HAP-1 (cell line): ENCODE data around the gene CCDC85C.
"Not testable (repeated sequence)": the region's sequence is repeated elsewhere in the genome, so short reads cannot be mapped to it uniquely, and the experiment has no call there.

Experiments used
- DNase-seq, 2 experiments: peaks; one replicate each; pipeline ENCODE4 v3.0.0-alpha.2; 2016 to 2020; ENCODE audit warnings: low spot score in 2 of 2
- H3K27me3 ChIP-seq: fragments of 250-450 bp; sonication (Bioruptor Pico); 2 replicates; pipeline ENCODE4 v1.5.1; 2020; ENCODE audit warnings: low read depth, mild to moderate bottlenecking, moderate library complexity
- H3K36me3 ChIP-seq: fragments of 250-450 bp; sonication (Bioruptor Pico); replicated peaks from 2 replicates; pipeline ENCODE4 v1.5.1; 2020; ENCODE audit warnings: mild to moderate bottlenecking
- H3K4me1 ChIP-seq: fragments of 250-450 bp; sonication (Bioruptor Pico); 2 replicates; pipeline ENCODE4 v1.5.1; 2020; ENCODE audit warnings: mild to moderate bottlenecking
- H3K4me3 ChIP-seq: fragments of 250-450 bp; sonication (Bioruptor Pico); 2 replicates; pipeline ENCODE4 v1.5.1; 2020; ENCODE audit warnings: mild to moderate bottlenecking, moderate library complexity
- H3K9me3 ChIP-seq: fragments of 250-450 bp; sonication (Bioruptor Pico); 2 replicates; pipeline ENCODE4 v1.5.1; 2020; ENCODE audit warnings: mild to moderate bottlenecking, moderate library complexity
- in situ Hi-C: fragments of 300-500 bp; cut with MboI; formaldehyde crosslinking; loops from 3 replicates; pipeline ENCODE4 v1.14.3; 2020; ENCODE audit warnings: low sequenced_read_pairs, inconsistent platforms, mixed read lengths

CCDC85C gene

DNA sequence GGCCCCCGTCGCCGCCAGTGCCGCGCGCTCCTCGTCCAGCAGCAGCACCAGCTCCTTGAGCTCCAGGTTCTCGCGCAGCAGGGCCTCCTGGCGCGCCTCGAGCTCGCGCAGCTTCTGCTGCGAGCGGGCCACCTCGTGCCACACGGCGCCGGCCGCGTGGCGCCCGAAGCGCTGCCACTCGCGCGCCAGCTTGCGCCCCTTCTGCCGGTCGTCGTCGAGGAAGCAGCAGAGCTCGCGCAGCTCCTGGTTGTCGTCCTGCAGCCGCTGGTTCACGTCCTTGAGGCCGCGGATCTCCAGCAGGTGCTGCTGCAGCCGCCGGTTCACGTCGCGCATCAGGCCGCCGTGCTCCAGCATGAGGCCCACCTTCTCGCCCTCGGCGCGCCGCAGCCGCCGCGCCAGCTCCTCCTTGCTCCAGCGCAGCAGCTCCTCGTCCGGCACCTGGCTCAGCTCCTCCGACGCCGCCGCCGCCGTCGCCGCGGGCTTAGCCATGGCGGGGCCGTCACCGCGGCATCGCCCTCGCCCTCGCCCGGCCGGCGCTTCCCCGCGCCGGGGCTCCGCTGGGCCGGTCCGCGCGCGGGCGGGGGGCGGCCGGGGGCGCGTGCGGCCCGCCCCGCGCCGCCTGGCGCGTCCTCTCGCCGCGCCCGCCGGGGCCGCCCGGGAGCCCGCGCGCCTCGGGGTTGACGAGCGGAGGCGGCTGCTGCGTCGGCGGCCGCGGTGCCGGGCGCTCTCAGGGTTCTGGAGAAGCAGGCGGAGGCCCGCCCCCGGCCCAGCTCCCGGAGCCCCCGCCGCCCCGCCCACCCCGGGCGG, at the start of gene CCDC85C:
CCDC85C (minus strand) TSS at position 737 of the 807 bp plus-strand sequence; CDS start at position 489, 248 bp downstream.
- Histone ChIP-seq H3K27me3 (no peaks in the 10 kb centered on the region), H3K4me3 (peak within 1 kb of the TSS; percentile 76), H3K4me1 (peaks cover 30% of the 10 kb centered on the region), H3K36me3 (peaks cover 6% of the 10 kb centered on the region; the same call in 1 of the 2 replicates), H3K9me3 (no peaks in the 10 kb centered on the region)
- in situ Hi-C loops: no loop called here
- DNase-seq: peak in 1 of 2 experiments; percentile 50

DNA sequence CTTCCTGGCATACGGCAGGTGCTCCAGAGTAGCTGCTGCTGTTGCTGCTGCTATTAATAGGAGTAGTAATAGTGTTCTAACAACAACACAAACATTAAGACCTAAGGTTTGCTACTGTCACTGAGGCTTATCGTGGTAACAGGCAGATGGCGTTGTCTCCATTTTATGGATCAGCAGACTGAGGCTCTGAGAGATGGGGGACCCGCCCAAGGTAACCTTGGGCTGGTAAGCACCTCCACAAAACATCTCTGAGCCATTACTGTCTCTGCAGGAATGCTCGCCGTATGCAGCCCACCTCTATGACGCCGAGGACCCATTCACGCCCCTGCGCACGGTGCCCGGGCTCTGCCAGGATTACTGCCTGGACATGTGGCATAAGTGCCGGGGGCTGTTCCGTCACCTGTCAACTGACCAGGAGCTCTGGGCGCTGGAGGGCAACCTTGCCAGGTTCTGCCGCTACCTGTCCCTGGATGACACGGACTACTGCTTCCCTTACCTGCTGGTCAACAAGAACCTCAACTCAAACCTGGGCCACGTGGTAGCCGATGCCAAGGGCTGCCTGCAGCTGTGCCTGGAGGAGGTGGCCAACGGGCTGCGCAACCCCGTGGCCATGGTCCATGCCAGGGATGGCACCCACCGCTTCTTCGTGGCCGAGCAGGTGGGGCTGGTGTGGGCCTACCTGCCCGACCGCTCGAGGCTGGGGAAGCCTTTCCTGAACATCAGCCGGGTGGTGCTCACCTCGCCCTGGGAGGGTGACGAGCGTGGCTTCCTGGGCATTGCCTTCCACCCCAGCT, 48.1 kb upstream of the CCDC85C start:
- H3K4me3 ChIP-seq: no peak overlapping the region
- H3K27me3 ChIP-seq: peaks cover 5% of the 10 kb centered on the region; the same call in 1 of the 2 replicates
- H3K4me1 ChIP-seq: no peaks in the 10 kb centered on the region
- no peaks in the 10 kb centered on the region for H3K36me3 ChIP-seq
- no peaks in the 10 kb centered on the region for H3K9me3 ChIP-seq
- DNase-seq: no peak
- in situ Hi-C loops: no loop called here

DNA sequence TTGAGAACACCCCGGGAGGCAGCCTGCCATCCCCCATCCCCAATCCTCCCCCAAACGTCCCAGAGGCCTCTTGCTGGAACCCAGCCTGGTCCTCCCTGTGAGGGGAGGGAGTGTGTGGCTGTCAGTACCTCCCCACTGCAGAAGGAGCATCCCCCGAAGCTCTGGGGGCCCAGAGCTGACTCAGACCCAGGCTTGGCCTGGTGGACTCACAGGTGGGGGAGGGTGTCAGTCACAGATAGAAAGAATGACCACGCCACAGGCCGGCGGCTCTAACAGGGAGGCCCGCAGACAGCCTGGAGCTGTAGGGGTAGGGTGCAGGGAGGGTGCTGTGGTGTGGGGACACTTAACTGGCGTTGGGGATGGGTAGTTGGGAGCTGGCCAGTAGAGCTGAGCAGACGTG, 46.2 kb upstream of the CCDC85C start:
- H3K36me3 ChIP-seq: no peaks in the 10 kb centered on the region
- H3K9me3 ChIP-seq: no peaks in the 10 kb centered on the region
- H3K27me3 ChIP-seq: no peaks in the 10 kb centered on the region
- in situ Hi-C loops: no loop called here
- H3K4me3 ChIP-seq: no peak overlapping the region
- no peaks in the 10 kb centered on the region for H3K4me1 ChIP-seq
- DNase-seq: no peak

DNA sequence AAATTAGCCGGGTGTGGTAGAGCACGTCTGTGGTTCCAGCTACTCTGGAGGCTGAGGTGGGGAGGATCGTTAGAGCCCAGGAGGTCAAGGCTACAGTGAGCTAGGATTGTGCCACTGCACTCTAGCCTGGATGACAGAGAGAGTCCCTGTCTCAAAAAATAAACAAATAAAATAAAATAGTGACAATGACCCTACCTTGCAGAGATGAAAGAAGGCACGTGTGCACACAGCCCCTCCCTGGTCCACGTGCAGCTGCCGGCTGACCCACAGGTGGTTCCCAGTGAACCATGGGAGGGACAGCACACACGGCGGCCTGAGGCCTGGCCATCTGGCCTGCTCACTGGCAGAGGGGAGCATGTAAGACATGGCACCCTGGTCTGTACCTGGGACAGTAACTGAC, 45.6 kb upstream of the CCDC85C start:
- Histone ChIP-seq H3K4me1 (no peaks in the 10 kb centered on the region), H3K9me3 (no peaks in the 10 kb centered on the region), H3K36me3 (no peaks in the 10 kb centered on the region), H3K4me3 (no peak overlapping the region), H3K27me3 (no peaks in the 10 kb centered on the region)
- no peak for DNase-seq
- in situ Hi-C loops: no loop called here

DNA sequence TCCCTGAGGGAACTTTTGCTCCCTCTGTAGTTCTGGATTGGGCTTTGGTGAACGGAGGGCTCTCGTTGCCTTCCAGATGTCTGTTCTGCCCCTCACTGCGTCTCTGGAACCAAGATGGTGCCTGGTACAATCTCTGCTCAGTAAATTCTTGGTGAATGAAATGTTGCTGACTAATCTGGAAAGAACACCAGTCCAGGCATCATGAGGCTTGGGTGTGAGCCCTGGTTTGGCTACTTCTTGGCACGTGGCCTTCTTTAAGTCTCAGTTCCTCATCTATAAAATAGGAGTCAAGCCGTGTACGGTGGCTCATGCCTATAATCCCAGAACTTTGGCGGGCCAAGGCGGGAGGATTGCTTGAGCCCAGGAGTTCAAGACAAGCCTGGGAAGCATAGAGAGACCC, 45.2 kb upstream of the CCDC85C start:
- no peaks in the 10 kb centered on the region for H3K27me3 ChIP-seq
- in situ Hi-C loops: no loop called here
- no peaks in the 10 kb centered on the region for H3K9me3 ChIP-seq
- no peaks in the 10 kb centered on the region for H3K36me3 ChIP-seq
- no peak for DNase-seq
- H3K4me1 ChIP-seq: no peaks in the 10 kb centered on the region
- H3K4me3 ChIP-seq: no peak overlapping the region

DNA sequence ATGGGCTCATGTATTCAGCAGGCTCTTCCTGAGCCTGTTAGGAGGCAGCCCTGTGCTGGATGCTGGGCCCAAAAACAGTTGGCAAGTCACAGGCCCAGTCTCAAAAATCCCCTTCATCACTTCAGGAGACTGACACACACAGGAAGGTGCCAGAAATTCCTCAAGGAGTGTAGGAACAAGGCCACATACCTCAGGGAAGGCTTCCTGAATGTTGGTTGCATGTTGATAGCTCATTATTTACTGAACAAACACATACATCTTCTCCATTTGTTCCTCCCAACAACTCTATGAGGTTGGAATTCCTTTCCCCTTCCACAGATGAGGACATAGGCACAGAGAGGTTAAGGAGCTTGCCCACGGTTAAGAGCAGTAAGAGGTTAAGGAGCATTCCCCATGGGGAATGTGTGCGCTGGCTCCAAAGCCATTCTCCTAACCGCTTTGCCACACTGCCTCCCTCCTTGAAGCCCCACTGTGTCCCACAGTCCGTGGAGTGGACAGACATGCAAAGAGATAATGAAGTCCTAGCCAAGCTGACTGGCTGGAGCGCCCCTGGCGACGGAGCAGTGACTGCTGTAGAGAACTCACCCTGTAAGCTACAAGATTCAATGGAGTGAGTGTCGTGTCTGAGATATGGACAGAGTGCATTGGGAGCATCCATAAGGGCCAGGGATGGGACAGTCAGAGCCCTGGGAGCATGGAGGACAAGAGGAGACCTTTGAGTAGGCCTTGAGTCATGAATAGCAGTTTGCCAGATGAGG, 44.2 kb upstream of the CCDC85C start:
- H3K9me3 ChIP-seq: no peaks in the 10 kb centered on the region
- no peak for DNase-seq
- no peak overlapping the region for H3K4me3 ChIP-seq
- no peaks in the 10 kb centered on the region for H3K36me3 ChIP-seq
- in situ Hi-C loops: no loop called here
- H3K4me1 ChIP-seq: no peaks in the 10 kb centered on the region
- no peaks in the 10 kb centered on the region for H3K27me3 ChIP-seq

DNA sequence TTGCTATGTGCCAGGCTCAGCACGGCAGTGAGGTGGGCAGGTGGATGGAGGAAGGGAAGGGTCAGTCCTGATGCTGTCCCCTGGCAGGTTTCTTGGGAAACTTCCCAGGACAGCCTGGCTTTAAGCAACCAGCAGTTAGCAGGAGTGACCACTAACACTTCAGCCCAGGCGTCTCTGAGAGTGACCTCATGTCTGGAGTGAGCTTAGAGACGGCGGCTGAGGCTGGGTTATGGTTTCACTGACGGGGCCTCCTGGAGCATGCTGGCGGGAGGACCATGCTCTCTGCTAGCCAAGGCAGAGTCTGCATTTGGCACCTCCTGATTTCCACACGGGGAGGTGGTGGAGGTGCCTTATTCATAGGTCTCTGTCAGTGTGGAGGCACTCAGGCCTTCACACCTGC, 43.4 kb upstream of the CCDC85C start:
- Histone ChIP-seq H3K4me3 (no peak overlapping the region), H3K36me3 (no peaks in the 10 kb centered on the region), H3K9me3 (no peaks in the 10 kb centered on the region), H3K27me3 (no peaks in the 10 kb centered on the region), H3K4me1 (no peaks in the 10 kb centered on the region)
- DNase-seq: no peak
- in situ Hi-C loops: no loop called here

DNA sequence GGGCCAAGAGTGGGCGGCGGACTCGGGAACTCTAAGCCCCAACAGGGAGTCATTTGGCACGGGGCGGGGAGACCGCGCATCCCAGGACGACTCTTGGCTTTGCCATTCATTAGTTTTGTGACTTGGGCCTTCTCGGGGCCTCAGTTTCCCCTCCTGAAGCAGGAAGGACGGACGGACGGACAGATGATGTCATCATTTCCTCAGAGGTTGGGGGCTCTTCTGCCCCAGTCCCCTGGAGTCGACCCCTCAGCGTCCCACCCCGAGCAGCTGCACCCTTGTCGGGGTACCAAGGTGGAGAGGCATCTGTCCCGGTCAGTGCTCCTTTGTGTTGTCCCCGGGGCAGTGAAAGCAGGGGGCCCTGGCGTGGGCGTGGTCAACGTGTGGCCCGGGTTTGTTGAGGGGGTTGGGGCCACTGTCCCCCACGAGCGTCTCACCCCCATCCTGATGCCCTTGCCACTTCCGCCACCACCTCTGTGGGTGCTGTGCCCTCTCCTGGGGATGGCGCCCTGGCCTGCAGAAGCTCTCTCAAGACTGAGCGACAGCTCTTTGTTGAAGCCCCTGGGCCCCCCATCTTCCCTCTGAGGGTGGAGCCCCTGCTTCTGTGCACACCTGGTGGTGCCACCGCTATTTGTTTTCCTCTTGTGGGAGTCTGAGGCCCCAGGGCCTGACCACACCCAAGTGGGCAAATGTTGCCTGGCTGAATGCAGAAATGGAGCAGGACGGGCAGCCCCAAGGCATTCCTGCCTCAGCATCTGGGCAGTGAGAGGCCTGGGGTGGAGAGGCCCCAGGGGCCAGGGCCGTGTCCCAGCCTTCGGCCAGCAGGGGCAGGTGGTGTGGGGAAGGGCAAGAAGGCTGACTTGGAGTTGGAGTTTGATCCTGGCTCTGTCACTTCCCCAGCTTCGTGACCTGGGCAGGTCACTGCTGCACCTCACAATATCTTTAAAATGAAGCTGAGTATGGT, 41.8 kb upstream of the CCDC85C start:
- Histone ChIP-seq H3K4me1 (no peaks in the 10 kb centered on the region), H3K27me3 (no peaks in the 10 kb centered on the region), H3K36me3 (no peaks in the 10 kb centered on the region), H3K4me3 (no peak overlapping the region), H3K9me3 (no peaks in the 10 kb centered on the region)
- in situ Hi-C loops: no loop called here
- no peak for DNase-seq

DNA sequence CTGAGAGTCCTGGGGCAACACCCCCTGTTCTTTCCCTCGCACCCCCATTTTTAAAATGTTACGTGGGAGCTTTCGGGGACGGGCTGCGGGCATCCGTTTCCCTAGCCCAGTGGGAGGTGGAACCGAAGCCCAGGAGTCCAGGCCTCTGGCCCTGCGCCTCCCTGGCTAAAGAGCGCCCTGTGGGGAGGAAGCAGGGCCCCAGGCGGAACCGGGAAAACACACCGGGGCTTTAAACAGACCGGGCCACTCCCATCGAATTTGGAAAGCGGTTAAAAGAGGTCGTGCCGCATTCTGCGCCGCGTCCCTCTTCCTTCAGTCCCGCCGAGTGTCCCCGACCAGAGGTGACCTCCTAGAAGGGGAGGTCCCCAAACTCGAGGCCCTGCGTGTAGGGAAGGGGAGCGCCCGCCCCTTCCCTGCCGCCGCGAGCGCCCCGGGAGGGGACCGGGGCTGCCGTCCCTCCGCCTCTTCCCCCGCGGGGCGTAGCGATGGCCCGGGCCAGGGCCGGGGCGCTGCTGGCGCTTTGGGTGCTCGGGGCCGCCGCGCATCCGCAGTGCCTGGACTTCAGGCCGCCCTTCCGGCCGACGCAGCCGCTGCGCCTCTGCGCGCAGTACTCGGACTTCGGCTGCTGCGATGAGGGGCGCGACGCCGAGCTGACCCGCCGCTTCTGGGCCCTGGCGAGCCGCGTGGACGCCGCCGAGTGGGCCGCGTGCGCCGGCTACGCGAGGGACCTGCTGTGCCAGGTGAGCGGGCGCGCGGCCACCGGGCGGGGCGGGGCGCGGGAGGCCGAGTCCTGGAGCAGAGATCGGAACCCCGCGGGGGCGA, 40.9 kb upstream of the CCDC85C start, which contains the start of gene HHIPL1:
HHIPL1 (plus strand) TSS at position 407 of the 822 bp plus-strand sequence; CDS start at position 486, 79 bp downstream.
- Histone ChIP-seq H3K36me3 (no peaks in the 10 kb centered on the region), H3K4me3 (no peak within 1 kb of the TSS), H3K4me1 (no peaks in the 10 kb centered on the region), H3K9me3 (no peaks in the 10 kb centered on the region), H3K27me3 (no peaks in the 10 kb centered on the region)
- in situ Hi-C loops: no loop called here
- no peak for DNase-seq

DNA sequence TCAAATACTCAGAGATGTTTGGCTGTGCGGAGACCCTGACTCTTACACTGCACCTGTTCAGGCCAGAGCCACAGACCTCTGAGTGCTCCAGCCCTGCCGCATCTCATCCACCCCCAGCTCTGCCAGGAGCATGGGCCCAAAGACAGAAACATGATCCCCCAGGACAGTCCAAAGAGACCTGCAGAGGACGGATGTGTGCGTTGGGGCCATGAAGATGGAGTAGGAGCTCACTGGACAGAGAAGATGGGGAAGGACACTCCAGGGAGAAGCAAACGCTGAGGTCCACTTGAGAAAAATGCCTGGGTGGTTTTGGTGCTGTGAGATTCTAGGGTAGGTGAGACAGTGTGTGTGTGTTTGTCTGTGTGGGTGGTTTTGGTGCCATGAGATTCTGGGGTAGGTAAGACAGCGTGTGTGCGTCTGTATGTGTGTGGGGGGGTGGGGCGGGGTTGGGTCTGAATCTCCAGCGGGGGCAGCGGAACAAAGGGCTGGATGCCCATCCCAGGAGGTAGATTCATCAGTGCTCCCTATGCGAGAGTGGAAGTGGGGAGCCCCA, 40.1 kb upstream of the CCDC85C start:
- Histone ChIP-seq H3K9me3 (no peaks in the 10 kb centered on the region), H3K36me3 (no peaks in the 10 kb centered on the region), H3K27me3 (no peaks in the 10 kb centered on the region), H3K4me3 (no peak overlapping the region), H3K4me1 (no peaks in the 10 kb centered on the region)
- no peak for DNase-seq
- in situ Hi-C loops: no loop called here

DNA sequence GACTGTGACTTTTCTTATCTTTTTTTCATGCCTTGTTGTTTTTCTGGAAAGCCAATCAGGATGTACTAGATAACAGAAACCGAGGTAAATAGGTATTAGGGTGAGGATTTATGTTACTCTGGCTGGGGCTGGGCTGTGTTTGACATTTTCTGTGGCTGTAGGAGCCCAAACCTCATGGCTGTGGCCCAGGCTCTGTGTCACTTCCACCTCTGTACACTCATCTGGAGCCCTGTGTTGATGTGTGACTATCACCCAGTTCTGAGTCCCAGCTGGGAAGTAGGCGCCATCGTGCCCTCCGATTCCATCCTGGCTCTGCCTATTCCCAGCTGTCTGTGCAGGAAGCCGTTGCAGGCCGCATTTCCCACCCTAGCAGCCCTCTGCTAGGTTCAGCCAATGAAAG, 39.3 kb upstream of the CCDC85C start:
- H3K4me3 ChIP-seq: no peak overlapping the region
- H3K9me3 ChIP-seq: no peaks in the 10 kb centered on the region
- no peaks in the 10 kb centered on the region for H3K36me3 ChIP-seq
- in situ Hi-C loops: no loop called here
- DNase-seq: no peak
- no peaks in the 10 kb centered on the region for H3K4me1 ChIP-seq
- no peaks in the 10 kb centered on the region for H3K27me3 ChIP-seq

DNA sequence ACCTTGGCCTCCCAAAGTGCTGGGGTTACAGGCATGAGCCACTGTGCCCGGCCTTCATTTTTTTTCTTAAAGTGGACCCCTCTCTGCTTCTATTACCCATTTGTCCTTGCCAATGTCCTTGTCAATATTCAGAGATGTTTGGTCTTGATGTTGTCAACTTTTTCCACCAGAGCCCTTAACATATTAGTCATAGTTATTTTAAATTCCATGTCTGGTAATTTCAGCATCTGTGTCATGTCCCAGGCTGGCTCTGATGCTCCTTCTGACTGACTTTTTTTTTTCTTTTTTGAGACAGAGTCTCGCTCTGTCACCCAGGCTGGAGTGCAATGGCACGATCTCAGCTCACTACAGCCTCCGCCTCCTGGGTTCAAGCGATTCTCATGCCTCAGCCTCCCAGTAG, 38.8 kb upstream of the CCDC85C start:
- H3K27me3 ChIP-seq, H3K36me3 ChIP-seq, DNase-seq, in situ Hi-C loops, H3K4me3 ChIP-seq, H3K4me1 ChIP-seq, H3K9me3 ChIP-seq: not testable (repeated sequence)
